Gastrocnemius medialis (tissue), 4 donors: ENCODE measurements around the gene DCP1B.

Experiments
- POLR2A ChIP-seq, 2 donors: fragments of 450-650 bp; IDR thresholded peaks; one replicate each; pipeline ENCODE4 v1.6.1; 2017; ENCODE audit warnings: antibody characterized with exemption in 2 of 2, mild to moderate bottlenecking in 2 of 2, moderate library complexity in 2 of 2
- TF ChIP-seq, protein P1 (sequence below), 5 experiments: fragments of 450-650 bp in 3 of 5; fragments of 200-600 bp in 2 of 5; sonication (generic) in 2 of 5; IDR thresholded peaks in 4 of 5; conservative IDR thresholded peaks in 1 of 5; 1 replicate in 4 of 5; 2 replicates in 1 of 5; pipeline ENCODE4 v1.5.1; 2016 to 2019; ENCODE audit warnings: antibody characterized with exemption in 5 of 5, mild to moderate bottlenecking in 3 of 5, moderate library complexity in 3 of 5

DNA sequence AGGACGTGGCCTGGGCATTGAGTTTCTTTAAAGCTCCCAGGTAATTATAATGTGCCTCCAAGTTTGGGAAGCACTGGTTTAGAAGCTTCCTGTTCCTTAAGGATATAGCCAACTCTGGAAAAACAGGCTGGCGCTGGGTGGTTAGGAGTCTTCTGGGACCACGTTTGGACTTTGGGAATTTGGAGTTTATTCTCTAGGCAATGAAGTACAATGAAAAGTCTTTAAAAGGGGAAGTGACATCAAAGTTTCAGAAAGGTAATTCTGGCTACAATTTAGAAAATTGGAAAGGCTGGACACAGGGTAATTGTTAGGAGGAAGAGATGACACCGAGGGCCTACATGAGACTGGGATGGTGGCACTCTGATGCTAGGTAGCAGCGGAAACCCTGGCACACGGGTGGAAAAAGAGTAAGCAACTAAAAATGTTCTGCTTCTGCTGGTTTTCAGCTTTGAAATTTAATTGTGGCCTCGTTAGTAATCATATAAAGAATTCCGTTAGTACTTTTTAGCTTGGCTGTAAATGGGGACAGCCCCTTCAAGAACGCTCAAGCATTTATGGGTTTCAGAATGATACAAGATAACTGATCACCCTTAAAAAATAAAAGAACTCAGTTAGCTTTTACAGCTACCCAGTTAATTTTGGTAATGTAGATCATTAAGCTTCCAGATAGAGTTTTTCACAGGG lies 12.7 kb upstream of the DCP1B start:
- TF ChIP-seq, protein P1, sequence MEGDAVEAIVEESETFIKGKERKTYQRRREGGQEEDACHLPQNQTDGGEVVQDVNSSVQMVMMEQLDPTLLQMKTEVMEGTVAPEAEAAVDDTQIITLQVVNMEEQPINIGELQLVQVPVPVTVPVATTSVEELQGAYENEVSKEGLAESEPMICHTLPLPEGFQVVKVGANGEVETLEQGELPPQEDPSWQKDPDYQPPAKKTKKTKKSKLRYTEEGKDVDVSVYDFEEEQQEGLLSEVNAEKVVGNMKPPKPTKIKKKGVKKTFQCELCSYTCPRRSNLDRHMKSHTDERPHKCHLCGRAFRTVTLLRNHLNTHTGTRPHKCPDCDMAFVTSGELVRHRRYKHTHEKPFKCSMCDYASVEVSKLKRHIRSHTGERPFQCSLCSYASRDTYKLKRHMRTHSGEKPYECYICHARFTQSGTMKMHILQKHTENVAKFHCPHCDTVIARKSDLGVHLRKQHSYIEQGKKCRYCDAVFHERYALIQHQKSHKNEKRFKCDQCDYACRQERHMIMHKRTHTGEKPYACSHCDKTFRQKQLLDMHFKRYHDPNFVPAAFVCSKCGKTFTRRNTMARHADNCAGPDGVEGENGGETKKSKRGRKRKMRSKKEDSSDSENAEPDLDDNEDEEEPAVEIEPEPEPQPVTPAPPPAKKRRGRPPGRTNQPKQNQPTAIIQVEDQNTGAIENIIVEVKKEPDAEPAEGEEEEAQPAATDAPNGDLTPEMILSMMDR (IDR thresholded peaks at IDR 0.05 in 4 of 5, conservative IDR thresholded peaks at IDR 0.05 in 1 of 5): no peak
- TF ChIP-seq POLR2A (IDR thresholded peaks at IDR 0.05): no peak
